GM18951 (cell line): Measurements from ENCODE around the gene TRDN.
"Not testable (repeated sequence)": the region's sequence is repeated elsewhere in the genome, so short reads cannot be mapped to it uniquely, and the experiment has no call there.

ENCODE experiments used
- POLR2A ChIP-seq: IDR thresholded peaks from 4 replicates; pipeline ENCODE4 v1.6.1; 2011; ENCODE audit warnings: mild to moderate bottlenecking; ENCODE audit not compliant: insufficient read length, insufficient read depth; ENCODE audit errors: extremely low read depth
- in situ Hi-C: fragments of 300-500 bp; cut with MboI; formaldehyde crosslinking; loops from one replicate; pipeline ENCODE4 v1.12.0; 2022; ENCODE audit warnings: low sequenced_read_pairs, mixed read lengths, inconsistent platforms; ENCODE audit not compliant: unreplicated experiment

Gene TRDN

GRCh38 chr6:123610779-123611178, 26.0 kb downstream of the TRDN start:
- no peak for TF ChIP-seq POLR2A
- in situ Hi-C loops, result no loop called here

- in situ Hi-C loops, result no loop called here
- TF ChIP-seq POLR2A, result no peak
Measured at GRCh38 chr6:123604067-123604466, 32.7 kb downstream of the TRDN start.

GRCh38 chr6:123598011-123598410, 38.7 kb downstream of the TRDN start:
- TF ChIP-seq POLR2A, result no peak
- in situ Hi-C loops, result no loop called here

GRCh38 chr6:123594776-123595175, 42.0 kb downstream of the TRDN start:
- TF ChIP-seq POLR2A, result no peak
- in situ Hi-C loops, result no loop called here

GRCh38 chr6:123592426-123592825, 44.3 kb downstream of the TRDN start:
- no peak for TF ChIP-seq POLR2A
- in situ Hi-C loops, result no loop called here

GRCh38 chr6:123589973-123590372, 46.8 kb downstream of the TRDN start:
- in situ Hi-C loops, result no loop called here
- TF ChIP-seq POLR2A, result no peak

GRCh38 chr6:123589317-123589716, 47.4 kb downstream of the TRDN start:
- in situ Hi-C loops, result no loop called here
- no peak for TF ChIP-seq POLR2A

- in situ Hi-C loops, result no loop called here
- TF ChIP-seq POLR2A, result no peak
Measured at GRCh38 chr6:123588546-123588895, 48.2 kb downstream of the TRDN start.

GRCh38 chr6:123587838-123588545, 48.8 kb downstream of the TRDN start:
- TF ChIP-seq POLR2A, result no peak
- in situ Hi-C loops, result no loop called here

GRCh38 chr6:123587407-123587806, 49.3 kb downstream of the TRDN start:
- in situ Hi-C loops, result not testable (repeated sequence)

GRCh38 chr6:123580331-123580730, 56.4 kb downstream of the TRDN start:
- in situ Hi-C loops, result no loop called here
- TF ChIP-seq POLR2A, result no peak

GRCh38 chr6:123575188-123575587, 61.6 kb downstream of the TRDN start:
- in situ Hi-C loops, result no loop called here

GRCh38 chr6:123570813-123571684, 65.7 kb downstream of the TRDN start:
- in situ Hi-C loops, result no loop called here
- TF ChIP-seq POLR2A, result no peak

More at GRCh38 chr6:123575188-123575587, 61.6 kb downstream of the TRDN start:
- no peak for TF ChIP-seq POLR2A

GRCh38 chr6:123569575-123569974, 67.2 kb downstream of the TRDN start:
- TF ChIP-seq POLR2A, result no peak
- in situ Hi-C loops, result no loop called here
